Progenitor cell of endocrine pancreas (in vitro differentiated cells): Measurements from ENCODE around the gene E4F1. TPM values are rescaled to one million over a fixed set of nuclear protein-coding genes. Genes with fewer than 3 reads are reported as not detected.
"Not testable (repeated sequence)": the region's sequence is repeated elsewhere in the genome, so short reads cannot be mapped to it uniquely, and the experiment has no call there.

Experiments
- DNase-seq: peaks from one replicate; pipeline ENCODE4 v3.0.0; 2021; ENCODE audit warnings: low spot score; ENCODE audit not compliant: unreplicated experiment
- H3K27ac Mint-ChIP-seq: 2 replicates; pipeline ENCODE4 v1.8.0; 2021; ENCODE audit warnings: mild to moderate bottlenecking, moderate library complexity, mixed read lengths
- H3K27me3 Mint-ChIP-seq: 2 replicates; pipeline ENCODE4 v1.8.0; 2021; ENCODE audit warnings: mixed read lengths
- H3K36me3 Mint-ChIP-seq: 2 replicates; pipeline ENCODE4 v1.8.0; 2022; ENCODE audit warnings: mixed read lengths; ENCODE audit not compliant: insufficient read depth
- H3K4me1 Mint-ChIP-seq: 2 replicates; pipeline ENCODE4 v1.8.0; 2021; ENCODE audit warnings: low read depth, mixed read lengths
- H3K4me3 Mint-ChIP-seq: 2 replicates; pipeline ENCODE4 v1.8.0; 2021; ENCODE audit warnings: low read depth, mild to moderate bottlenecking, moderate library complexity, mixed read lengths
- H3K9me3 Mint-ChIP-seq: 2 replicates; pipeline ENCODE4 v1.8.0; 2021; ENCODE audit warnings: low read depth, mixed read lengths
- CTCF ChIP-seq: fragments of 200-600 bp; sonication (generic); IDR thresholded peaks from one replicate; pipeline ENCODE4 v1.5.0; 2021; ENCODE audit warnings: antibody characterized with exemption, mild to moderate bottlenecking; ENCODE audit not compliant: unreplicated experiment
- total RNA-seq: library from RNA; stranded (reverse); gene quantifications from 2 replicates; pipeline ENCODE4 v1.2.1, GENCODE V29; 2021

E4F1 gene
- total RNA-seq, 1 donor from 2014 or later: 33.7 TPM

GRCh38 chr16:2238838-2239675, 15.7 kb downstream of the E4F1 start:
- Mint-ChIP-seq H3K27ac (no peak overlapping the region), H3K36me3 (peaks cover 14% of the 10 kb centered on the region), H3K4me3 (no peak overlapping the region), H3K27me3 (peaks cover 5% of the 10 kb centered on the region), H3K4me1 (no peaks in the 10 kb centered on the region), H3K9me3 (no peaks in the 10 kb centered on the region)
- no peak for TF ChIP-seq CTCF
- DNase-seq: no peak

- not testable (repeated sequence) for DNase-seq, H3K4me3 Mint-ChIP-seq, H3K9me3 Mint-ChIP-seq, H3K4me1 Mint-ChIP-seq, H3K27me3 Mint-ChIP-seq, H3K27ac Mint-ChIP-seq
- H3K36me3 Mint-ChIP-seq: peaks cover 11% of the 10 kb centered on the region
Measured at GRCh38 chr16:2240331-2240730, 16.9 kb downstream of the E4F1 start.

- peaks cover 9% of the 10 kb centered on the region for H3K36me3 Mint-ChIP-seq
- H3K4me3 Mint-ChIP-seq: no peak overlapping the region
- H3K27ac Mint-ChIP-seq: no peak overlapping the region
- DNase-seq: no peak
- H3K27me3 Mint-ChIP-seq: peaks cover 2% of the 10 kb centered on the region
- no peaks in the 10 kb centered on the region for H3K9me3 Mint-ChIP-seq
- no peaks in the 10 kb centered on the region for H3K4me1 Mint-ChIP-seq
- TF ChIP-seq CTCF: no peak
Measured at GRCh38 chr16:2242598-2242997, 19.2 kb downstream of the E4F1 start.

GRCh38 chr16:2243031-2243528, 19.7 kb downstream of the E4F1 start:
- Mint-ChIP-seq H3K27ac (no peak overlapping the region), H3K4me3 (no peak overlapping the region), H3K9me3 (no peaks in the 10 kb centered on the region), H3K27me3 (no peaks in the 10 kb centered on the region), H3K4me1 (no peaks in the 10 kb centered on the region), H3K36me3 (peaks cover 9% of the 10 kb centered on the region)
- TF ChIP-seq CTCF: no peak
- no peak for DNase-seq

- Mint-ChIP-seq H3K27ac (no peak overlapping the region), H3K27me3 (no peaks in the 10 kb centered on the region), H3K4me1 (no peaks in the 10 kb centered on the region), H3K9me3 (no peaks in the 10 kb centered on the region), H3K4me3 (no peak overlapping the region), H3K36me3 (peaks cover 9% of the 10 kb centered on the region)
- no peak for DNase-seq
- no peak for TF ChIP-seq CTCF
Measured at GRCh38 chr16:2243781-2244180, 20.4 kb downstream of the E4F1 start.

- H3K4me1 Mint-ChIP-seq: no peaks in the 10 kb centered on the region
- no peak for DNase-seq
- no peaks in the 10 kb centered on the region for H3K9me3 Mint-ChIP-seq
- H3K36me3 Mint-ChIP-seq: peaks cover 9% of the 10 kb centered on the region
- no peaks in the 10 kb centered on the region for H3K27me3 Mint-ChIP-seq
- no peak overlapping the region for H3K27ac Mint-ChIP-seq
- TF ChIP-seq CTCF: no peak
- no peak overlapping the region for H3K4me3 Mint-ChIP-seq
Measured at GRCh38 chr16:2244301-2244700, 20.9 kb downstream of the E4F1 start.
